ENCODE measurements around the gene VSTM2B. TPM values are rescaled to one million over a fixed set of nuclear protein-coding genes. Genes with fewer than 3 reads are reported as not detected.

VSTM2B gene
- total and polyA plus RNA-seq, 10 donors, result not detected

GRCh38 chr19:29495091-29495490 is 30.7 kb upstream of the VSTM2B start:
- DNase-seq, result no peak
- no peaks in the 10 kb centered on the region for H3K9me3 ChIP-seq
- H3K4me1 ChIP-seq, result peaks cover 0 to 9% (median 0%) of the 10 kb centered on the region in 6 donors
- peaks cover 0 to 43% (median 0%) of the 10 kb centered on the region in 7 donors for H3K27me3 ChIP-seq (replicated peaks in 1 of 7)
- no peak overlapping the region for H3K27ac ChIP-seq
- 84 to 96% (median 89%) methylated on average over 4 of the region's 4 CpGs for WGBS, 5 donors
- intact Hi-C loops (cut with DNase I; ENCODE audit: low total_unique reads), result no loop called here
- no peak overlapping the region for H3K4me3 ChIP-seq
- no peaks in the 10 kb centered on the region for H3K36me3 ChIP-seq
- TF ChIP-seq POLR2A (IDR thresholded peaks at IDR 0.05), result no peak
- TF ChIP-seq POLR2AphosphoS5 (IDR thresholded peaks at IDR 0.05), result no peak
- no peak for TF ChIP-seq CTCF (IDR thresholded peaks at IDR 0.05 in 8 of 11, conservative IDR thresholded peaks at IDR 0.05 in 3 of 11)

GRCh38 chr19:29495901-29496441 is 29.8 kb upstream of the VSTM2B start:
- intact Hi-C loops (cut with DNase I; ENCODE audit: low total_unique reads), result no loop called here
- H3K36me3 ChIP-seq, result no peaks in the 10 kb centered on the region
- no peak for DNase-seq
- WGBS, 5 donors, result 60 to 81% (median 68%) methylated on average over 2 to 5 of the region's 5 CpGs
- H3K27me3 ChIP-seq (replicated peaks in 1 of 7), result peaks cover 0 to 34% (median 0%) of the 10 kb centered on the region in 7 donors
- no peak overlapping the region for H3K4me3 ChIP-seq
- no peak overlapping the region for H3K27ac ChIP-seq
- H3K9me3 ChIP-seq, result no peaks in the 10 kb centered on the region
- no peak for TF ChIP-seq POLR2AphosphoS5 (IDR thresholded peaks at IDR 0.05)
- no peak for TF ChIP-seq CTCF (IDR thresholded peaks at IDR 0.05 in 8 of 11, conservative IDR thresholded peaks at IDR 0.05 in 3 of 11)
- no peak for TF ChIP-seq POLR2A (IDR thresholded peaks at IDR 0.05)
- H3K4me1 ChIP-seq, result peaks cover 0 to 9% (median 0%) of the 10 kb centered on the region in 6 donors

- Histone ChIP-seq H3K4me1 (peaks cover 0 to 6% (median 0%) of the 10 kb centered on the region in 6 donors), H3K27me3 (replicated peaks in 1 of 7) (peaks cover 0 to 21% (median 0%) of the 10 kb centered on the region in 7 donors), H3K36me3 (no peaks in the 10 kb centered on the region), H3K27ac (no peak overlapping the region), H3K9me3 (no peaks in the 10 kb centered on the region), H3K4me3 (no peak overlapping the region)
- TF ChIP-seq POLR2A (IDR thresholded peaks at IDR 0.05) (no peak), POLR2AphosphoS5 (IDR thresholded peaks at IDR 0.05) (no peak)
- 27 to 77% (median 60%) methylated on average over 2 to 3 of the region's 3 CpGs for WGBS, 5 donors
- DNase-seq, result no peak
- intact Hi-C loops (cut with DNase I; ENCODE audit: low total_unique reads), result no loop called here
Observed at GRCh38 chr19:29497241-29497640, 28.6 kb upstream of the VSTM2B start.

- no peak overlapping the region for H3K4me3 ChIP-seq
- peaks cover 0 to 17% (median 0%) of the 10 kb centered on the region in 7 donors for H3K27me3 ChIP-seq (replicated peaks in 1 of 7)
- no peak overlapping the region for H3K27ac ChIP-seq
- 71 to 80% (median 74%) methylated on average over 10 to 12 of the region's 12 CpGs for WGBS, 5 donors
- DNase-seq, result no peak
- no peaks in the 10 kb centered on the region for H3K9me3 ChIP-seq
- H3K36me3 ChIP-seq, result no peaks in the 10 kb centered on the region
- TF ChIP-seq POLR2A (IDR thresholded peaks at IDR 0.05) (no peak), CTCF (IDR thresholded peaks at IDR 0.05 in 8 of 11, conservative IDR thresholded peaks at IDR 0.05 in 3 of 11) (no peak), POLR2AphosphoS5 (IDR thresholded peaks at IDR 0.05) (no peak)
- H3K4me1 ChIP-seq, result no peaks in the 10 kb centered on the region
- intact Hi-C loops (cut with DNase I; ENCODE audit: low total_unique reads), result no loop called here
Observed at GRCh38 chr19:29497686-29498436, 27.9 kb upstream of the VSTM2B start.

Data from spleen (tissue), 11 donors.